H7 (cell line): ENCODE measurements around the gene SHH. TPM values are rescaled to one million over a fixed set of nuclear protein-coding genes. Genes with fewer than 3 reads are reported as not detected.

Source experiments
- DNase-seq: peaks from one replicate; pipeline ENCODE4 v3.0.0; 2012
- H3K27me3 ChIP-seq: 2 replicates; pipeline ENCODE4 v1.6.0; 2011; ENCODE audit warnings: mild to moderate bottlenecking, low read length; ENCODE audit not compliant: control insufficient read depth, insufficient read depth
- H3K36me3 ChIP-seq: replicated peaks from 2 replicates; pipeline ENCODE4 v1.5.1; 2011; ENCODE audit warnings: low read length; ENCODE audit not compliant: control insufficient read depth, insufficient read depth
- H3K4me3 ChIP-seq: 2 replicates; pipeline ENCODE4 v1.5.1; 2011; ENCODE audit warnings: low read depth, mild to moderate bottlenecking, control low read depth, low read length, moderate library complexity; ENCODE audit not compliant: insufficient read depth
- total RNA-seq: library from RNA; depleted of rRNA; stranded (reverse); fragments of >200 nt; shearing (Covaris generic); gene quantifications from 2 replicates; pipeline ENCODE4 v1.2.3, GENCODE V29; 2014

SHH gene
- total RNA-seq, 1 experiment from 2014 or later, result 4.6 TPM

GRCh38 chr7:155835446-155836215 lies 23.4 kb upstream of the SHH start:
- Histone ChIP-seq H3K27me3 (no peaks in the 10 kb centered on the region), H3K4me3 (no peak overlapping the region), H3K36me3 (no peaks in the 10 kb centered on the region)
- DNase-seq, result peak; percentile 82

GRCh38 chr7:155834486-155835048 lies 22.3 kb upstream of the SHH start:
- no peaks in the 10 kb centered on the region for H3K27me3 ChIP-seq

GRCh38 chr7:155833651-155834050 lies 21.4 kb upstream of the SHH start:
- no peaks in the 10 kb centered on the region for H3K36me3 ChIP-seq
- DNase-seq, result peak; percentile 63
- no peaks in the 10 kb centered on the region for H3K27me3 ChIP-seq
- H3K4me3 ChIP-seq, result no peak overlapping the region

More at GRCh38 chr7:155834486-155835048, 22.3 kb upstream of the SHH start:
- H3K4me3 ChIP-seq, result no peak overlapping the region
- H3K36me3 ChIP-seq, result no peaks in the 10 kb centered on the region
- no peak for DNase-seq

- no peak for DNase-seq
- H3K4me3 ChIP-seq, result no peak overlapping the region
- H3K27me3 ChIP-seq, result no peaks in the 10 kb centered on the region
- H3K36me3 ChIP-seq, result no peaks in the 10 kb centered on the region
Measured at GRCh38 chr7:155832581-155832981, 20.3 kb upstream of the SHH start.

- Histone ChIP-seq H3K4me3 (no peak overlapping the region), H3K36me3 (no peaks in the 10 kb centered on the region), H3K27me3 (no peaks in the 10 kb centered on the region)
- DNase-seq, result no peak
Measured at GRCh38 chr7:155831807-155832524, 19.7 kb upstream of the SHH start.

DNA sequence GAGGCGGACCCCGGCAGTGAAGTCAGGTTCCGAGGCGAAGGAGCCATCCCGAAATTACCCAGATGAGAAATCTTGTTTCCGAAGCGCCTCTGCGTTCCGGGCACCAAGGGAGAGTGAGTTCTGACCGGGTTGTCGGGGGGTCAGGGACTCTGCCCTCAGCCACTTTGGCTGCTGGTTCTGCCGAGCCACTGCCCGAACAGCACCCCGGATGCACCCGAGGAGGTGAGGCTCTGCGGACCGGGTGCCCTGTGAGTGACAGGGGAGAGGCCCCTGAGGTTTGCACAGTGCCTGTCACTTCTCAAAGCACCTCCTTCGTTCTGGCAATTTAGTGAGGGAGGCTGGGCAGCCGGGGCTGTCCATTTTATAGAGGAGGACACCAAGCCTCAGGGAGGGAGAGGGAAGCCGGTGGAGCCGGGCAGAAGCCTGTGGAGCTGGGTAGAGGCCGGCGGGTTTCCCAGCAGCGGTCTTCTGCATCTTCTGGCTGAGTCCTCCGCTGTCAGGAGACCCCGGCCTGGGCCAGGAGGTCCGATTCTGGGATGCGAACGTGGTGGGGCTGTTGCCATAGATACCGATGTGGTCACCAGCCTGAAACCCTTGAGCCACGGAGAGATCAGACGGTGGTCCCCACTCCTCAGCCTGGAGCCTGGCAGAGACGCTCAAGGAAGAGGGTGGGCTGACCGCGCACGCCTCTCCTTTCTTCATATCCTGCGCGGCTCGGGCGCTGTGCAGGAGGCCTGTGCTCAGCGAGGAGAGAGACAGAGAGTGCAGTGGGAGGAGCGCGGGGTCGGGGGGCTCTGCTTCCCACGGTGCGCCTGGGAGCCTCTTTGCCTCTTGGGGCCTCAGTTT lies 18.9 kb upstream of the SHH start:
- Histone ChIP-seq H3K36me3 (no peaks in the 10 kb centered on the region), H3K4me3 (no peak overlapping the region), H3K27me3 (no peaks in the 10 kb centered on the region)
- peak; percentile 55 for DNase-seq

DNA sequence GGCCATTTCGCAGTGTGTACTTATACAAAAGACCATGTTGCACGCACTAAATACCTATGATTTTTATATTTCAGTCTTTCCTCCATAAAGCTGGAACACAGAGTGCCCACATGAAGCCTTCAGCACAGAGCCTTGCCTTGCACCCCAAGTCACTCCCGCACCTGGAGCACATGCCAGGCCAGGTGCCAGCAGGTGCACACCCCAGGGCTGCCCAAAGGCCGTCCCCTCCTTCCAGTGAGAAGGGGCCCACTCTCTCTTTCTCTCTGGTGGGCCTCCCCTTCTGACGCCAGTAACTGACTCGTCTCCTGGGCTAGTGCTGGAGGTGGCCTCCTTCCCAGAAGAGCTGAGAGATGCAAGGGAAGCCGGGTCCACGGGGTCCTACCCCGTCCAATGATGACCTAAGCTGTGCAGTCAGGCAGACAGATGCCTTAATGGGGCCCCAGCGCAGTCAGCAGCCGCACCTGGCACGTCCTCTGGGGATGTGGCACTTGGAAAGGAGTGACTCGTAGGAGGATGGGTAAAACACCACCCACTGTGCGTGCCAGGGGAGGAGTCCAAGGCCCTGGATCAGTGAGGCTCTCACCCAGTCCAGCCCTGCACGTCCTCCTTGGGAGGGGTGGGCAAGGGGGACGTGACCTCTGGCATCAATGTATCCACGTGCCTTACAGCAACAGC lies 17.7 kb upstream of the SHH start:
- Histone ChIP-seq H3K36me3 (no peaks in the 10 kb centered on the region), H3K27me3 (no peaks in the 10 kb centered on the region), H3K4me3 (no peak overlapping the region)
- DNase-seq, result no peak

DNA sequence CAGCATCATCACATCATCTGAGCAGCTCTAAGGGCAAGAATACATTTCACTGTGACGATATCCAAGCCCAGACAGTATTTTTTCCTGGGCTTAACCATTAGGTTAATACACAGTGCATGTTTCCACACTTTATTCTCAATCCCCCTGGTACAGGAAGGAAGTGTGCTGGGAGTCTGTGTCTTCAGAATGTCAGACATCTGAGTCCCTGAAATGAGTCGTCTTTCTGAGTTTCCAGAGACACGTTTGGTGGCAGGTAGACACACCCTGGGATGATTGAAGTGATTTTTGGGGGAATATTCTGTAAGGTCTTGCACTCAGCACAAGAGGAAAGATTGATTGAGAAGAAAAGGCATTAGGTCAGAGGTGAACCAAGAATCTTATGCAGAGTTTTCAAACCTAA lies 13.1 kb upstream of the SHH start:
- Histone ChIP-seq H3K36me3 (no peaks in the 10 kb centered on the region), H3K4me3 (no peak overlapping the region), H3K27me3 (no peaks in the 10 kb centered on the region)
- no peak for DNase-seq

- H3K27me3 ChIP-seq, result no peaks in the 10 kb centered on the region
- DNase-seq, result no peak
Measured at GRCh38 chr7:155824227-155824886, 12.1 kb upstream of the SHH start.

DNA sequence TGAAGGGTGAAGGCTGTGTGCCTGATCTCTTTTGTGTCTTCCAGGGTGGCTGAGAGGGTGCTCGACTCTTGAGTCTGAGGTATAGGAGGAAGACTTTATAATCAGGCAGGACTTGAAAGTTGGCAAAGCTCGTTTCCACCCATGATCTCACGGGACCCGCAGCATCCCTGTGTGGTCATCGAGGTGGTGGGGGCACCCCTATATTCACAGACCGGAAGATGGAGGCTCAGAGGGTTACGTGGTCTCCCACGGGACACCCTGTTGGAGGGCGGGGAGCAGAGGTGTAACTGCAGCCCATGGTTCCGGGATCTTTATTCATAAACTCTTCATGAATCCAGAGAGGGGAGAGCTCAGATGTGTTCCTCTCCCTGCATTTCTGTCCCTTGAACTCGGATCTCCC lies 9.6 kb upstream of the SHH start:
- DNase-seq, result no peak
- H3K4me3 ChIP-seq, result no peak overlapping the region
- H3K36me3 ChIP-seq, result no peaks in the 10 kb centered on the region
- no peaks in the 10 kb centered on the region for H3K27me3 ChIP-seq

More at GRCh38 chr7:155824227-155824886, 12.1 kb upstream of the SHH start:
- Histone ChIP-seq H3K4me3 (no peak overlapping the region), H3K36me3 (no peaks in the 10 kb centered on the region)

DNA sequence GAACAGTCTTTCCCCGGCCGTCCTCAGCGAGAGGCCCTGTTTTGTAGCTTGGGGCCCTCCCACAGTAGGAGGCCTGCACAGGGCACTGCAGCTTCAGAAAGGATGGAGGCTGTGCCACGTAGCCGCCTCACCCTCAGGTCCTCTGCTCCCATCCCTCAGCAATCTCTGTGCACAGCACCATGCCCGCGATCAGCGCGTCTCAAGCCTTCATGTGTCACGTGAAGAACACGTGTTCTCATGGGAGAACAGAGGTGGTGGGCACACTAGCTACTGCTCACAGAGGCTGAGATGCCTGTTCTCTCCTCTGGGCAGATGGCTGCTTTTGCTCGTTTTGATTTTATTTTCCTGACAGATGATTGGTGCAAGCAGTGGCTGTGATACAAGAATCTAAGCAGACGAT lies 8.5 kb upstream of the SHH start:
- H3K36me3 ChIP-seq, result no peaks in the 10 kb centered on the region
- no peaks in the 10 kb centered on the region for H3K27me3 ChIP-seq
- H3K4me3 ChIP-seq, result no peak overlapping the region
- no peak for DNase-seq

GRCh38 chr7:155820246-155820645 lies 8.0 kb upstream of the SHH start:
- DNase-seq, result no peak
- H3K27me3 ChIP-seq, result no peaks in the 10 kb centered on the region
- H3K4me3 ChIP-seq, result no peak overlapping the region
- no peaks in the 10 kb centered on the region for H3K36me3 ChIP-seq

DNA sequence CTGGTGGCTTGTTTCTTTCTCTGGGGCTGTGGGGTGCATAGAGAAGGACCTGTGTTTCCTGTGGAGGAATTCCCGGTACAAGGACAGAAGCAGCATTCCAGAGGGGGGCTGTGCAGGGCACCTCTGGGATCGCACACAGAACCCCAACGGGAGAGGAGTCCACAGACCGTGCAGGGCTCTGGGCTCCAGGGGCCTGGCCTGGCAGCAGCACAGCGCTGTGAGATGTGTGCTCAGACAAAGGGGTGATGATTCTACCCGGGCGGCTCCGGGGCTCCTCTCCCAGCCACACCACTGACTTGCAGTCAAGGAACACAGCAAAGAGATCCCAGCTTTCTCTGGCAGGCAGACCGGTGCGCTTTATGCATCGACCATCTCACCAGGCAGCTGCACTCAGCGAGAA lies 6.9 kb upstream of the SHH start:
- Histone ChIP-seq H3K4me3 (no peak overlapping the region), H3K36me3 (no peaks in the 10 kb centered on the region)
- no peak for DNase-seq

GRCh38 chr7:155818820-155819168 lies 6.5 kb upstream of the SHH start:
- peaks cover 11% of the 10 kb centered on the region for H3K27me3 ChIP-seq
- DNase-seq, result no peak
- no peaks in the 10 kb centered on the region for H3K36me3 ChIP-seq
- no peak overlapping the region for H3K4me3 ChIP-seq

More for the DNA sequence above, 6.9 kb upstream of the SHH start:
- H3K27me3 ChIP-seq, result peaks cover 7% of the 10 kb centered on the region
